Stomach (tissue), 9 donors: ENCODE measurements around the gene ZNF33B. TPM values are rescaled to one million over a fixed set of nuclear protein-coding genes. Genes with fewer than 3 reads are reported as not detected.

Source experiments
- DNase-seq, 2 donors: peaks; one replicate each; pipeline versions ENCODE4 v3.0.0 to v3.0.0-alpha.2; 2013 to 2019
- H3K27ac ChIP-seq, 5 donors: fragments of 200-600 bp in 4 of 5; sonication (generic) in 4 of 5; one replicate each; pipeline ENCODE4 v1.5.1; 2013 to 2019; ENCODE audit warnings: mild to moderate bottlenecking in 1 of 5, moderate library complexity in 1 of 5
- H3K27me3 ChIP-seq, 3 donors: fragments of 200-600 bp; sonication (generic); one replicate each; pipeline ENCODE4 v1.5.1; 2017 to 2019; ENCODE audit warnings: mixed run types in 1 of 3
- H3K36me3 ChIP-seq, 4 donors: fragments of 200-600 bp; sonication (generic); 1 replicate in 3 of 4; 2 replicates in 1 of 4; pipeline ENCODE4 v1.5.1; 2016 to 2019
- H3K4me1 ChIP-seq, 4 donors: fragments of 200-600 bp; sonication (generic); one replicate each; pipeline ENCODE4 v1.5.1; 2016 to 2019
- H3K4me3 ChIP-seq, 4 donors: fragments of 200-600 bp; sonication (generic) in 3 of 4; one replicate each; pipeline ENCODE4 v1.5.1; 2016 to 2019; ENCODE audit warnings: mild to moderate bottlenecking in 1 of 4
- H3K9me3 ChIP-seq, 4 donors: fragments of 200-600 bp; sonication (generic); one replicate each; pipeline ENCODE4 v1.5.1; 2016 to 2019
- EP300 ChIP-seq: sonication (generic); formaldehyde crosslinking; IDR thresholded peaks from one replicate; pipeline ENCODE4 v1.6.1; 2017; ENCODE audit warnings: antibody characterized with exemption
- POLR2A ChIP-seq, 4 donors: fragments of 450-650 bp; IDR thresholded peaks; one replicate each; pipeline ENCODE4 v1.6.1; 2016; ENCODE audit warnings: antibody characterized with exemption in 4 of 4, control low read depth in 2 of 4, mild to moderate bottlenecking in 1 of 4, moderate library complexity in 1 of 4
- POLR2AphosphoS5 ChIP-seq, 3 donors: sonication (generic); formaldehyde crosslinking; IDR thresholded peaks; one replicate each; pipeline ENCODE4 v1.6.1; 2016; ENCODE audit warnings: antibody characterized with exemption in 3 of 3
- WGBS, 5 donors: extraction: QIAGEN DNeasy Blood & Tissue Kit in 3 of 5; methylation state at CpG; one replicate each; pipeline versions ENCODE4 v1.1.5 to v1.1.7; 2013 to 2018; 5-methylcytosine and 5-hydroxymethylcytosine counted together
- intact Hi-C: fragments of 100-400 bp; cut with DNase I; formaldehyde crosslinking; loops from one replicate; pipeline ENCODE4 v1.15.1; 2023; ENCODE audit warnings: low total_unique reads
- polyA plus RNA-seq, 3 donors: library from polyadenylated mRNA; stranded (reverse); fragments of 200-250 nt; gene quantifications; one replicate each; pipeline ENCODE4 v1.2.3, GENCODE V29; 2013
- total RNA-seq, 5 donors: library from RNA; depleted of rRNA; stranded (reverse); fragments of >200 nt; gene quantifications; one replicate each; pipeline versions ENCODE4 v1.1.0 to v1.2.3, GENCODE V29; 2014 to 2016
- TF ChIP-seq, protein P1 (sequence below), 7 experiments: fragments of 450-650 bp in 4 of 7; fragments of 200-600 bp in 3 of 7; sonication (generic) in 3 of 7; IDR thresholded peaks; one replicate each; pipeline ENCODE4 v1.5.1; 2016 to 2019; ENCODE audit warnings: antibody characterized with exemption in 7 of 7, control low read depth in 2 of 7, mild to moderate bottlenecking in 1 of 7
- donor health status: healthy with polysubstance abuse.
- donor health status: Bipolar disorder and iron deficiency.
- donor health status: healthy.

ZNF33B gene
- total and polyA plus RNA-seq, 8 donors = 7.0 to 67.9 (median 20.0) TPM

DNA sequence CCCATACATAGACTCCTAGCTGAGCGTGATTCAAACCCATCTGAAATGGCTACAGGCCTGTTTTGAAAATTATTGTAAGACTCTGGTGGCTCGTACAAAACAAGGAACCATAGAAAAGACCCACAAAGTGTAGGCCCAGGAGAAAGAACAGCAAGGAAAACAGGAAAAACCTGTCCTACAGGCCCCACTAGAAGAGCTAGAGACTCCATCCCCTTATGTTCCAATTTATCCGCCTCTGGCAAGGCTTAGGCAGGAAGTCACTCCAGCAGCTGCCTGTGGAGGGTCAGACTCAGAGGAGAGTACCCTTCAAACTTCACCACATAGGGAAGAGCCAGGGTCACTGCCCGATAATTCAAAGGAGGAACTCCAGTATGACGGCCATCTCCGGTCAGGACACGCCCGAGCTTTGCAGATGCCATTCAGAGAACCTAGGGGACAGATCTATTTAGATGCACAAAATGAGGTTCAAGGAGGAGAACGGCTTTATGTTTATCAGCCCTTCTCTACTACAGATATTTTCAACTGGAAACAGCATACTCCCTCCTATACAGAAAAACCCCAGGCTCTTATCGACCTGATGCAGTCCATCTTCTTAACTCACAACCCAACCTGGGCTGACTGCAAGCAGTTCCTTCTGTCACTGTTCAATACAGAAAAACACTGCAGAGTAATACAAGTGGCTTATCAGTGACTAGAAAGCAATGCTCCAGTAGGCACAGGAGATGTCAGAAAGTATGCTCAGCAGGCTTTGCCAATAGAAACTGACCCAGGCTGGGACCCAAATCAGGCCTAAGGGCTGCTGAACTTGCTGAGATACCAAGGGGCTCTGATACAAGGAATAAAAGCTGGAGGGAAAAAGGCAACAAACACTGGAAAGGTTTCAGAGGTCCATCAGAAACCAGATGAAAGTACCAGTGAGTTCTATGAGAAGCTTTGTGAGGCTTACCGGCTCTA lies 8.6 kb upstream of the ZNF33B start:
- WGBS, 5 donors = 58 to 77% (median 71%) methylated on average over 11 of the region's 11 CpGs
- peak; percentile 45 to 88 for DNase-seq
- no peaks in the 10 kb centered on the region for H3K9me3 ChIP-seq
- no peaks in the 10 kb centered on the region for H3K27me3 ChIP-seq
- H3K27ac ChIP-seq = peak overlapping the region in 1 of 5 donors; percentile 34
- no peak overlapping the region for H3K4me3 ChIP-seq
- H3K36me3 ChIP-seq = no peaks in the 10 kb centered on the region
- intact Hi-C loops = no loop called here
- H3K4me1 ChIP-seq = peaks cover 3 to 17% (median 8%) of the 10 kb centered on the region in 4 donors
- TF ChIP-seq, protein P1, sequence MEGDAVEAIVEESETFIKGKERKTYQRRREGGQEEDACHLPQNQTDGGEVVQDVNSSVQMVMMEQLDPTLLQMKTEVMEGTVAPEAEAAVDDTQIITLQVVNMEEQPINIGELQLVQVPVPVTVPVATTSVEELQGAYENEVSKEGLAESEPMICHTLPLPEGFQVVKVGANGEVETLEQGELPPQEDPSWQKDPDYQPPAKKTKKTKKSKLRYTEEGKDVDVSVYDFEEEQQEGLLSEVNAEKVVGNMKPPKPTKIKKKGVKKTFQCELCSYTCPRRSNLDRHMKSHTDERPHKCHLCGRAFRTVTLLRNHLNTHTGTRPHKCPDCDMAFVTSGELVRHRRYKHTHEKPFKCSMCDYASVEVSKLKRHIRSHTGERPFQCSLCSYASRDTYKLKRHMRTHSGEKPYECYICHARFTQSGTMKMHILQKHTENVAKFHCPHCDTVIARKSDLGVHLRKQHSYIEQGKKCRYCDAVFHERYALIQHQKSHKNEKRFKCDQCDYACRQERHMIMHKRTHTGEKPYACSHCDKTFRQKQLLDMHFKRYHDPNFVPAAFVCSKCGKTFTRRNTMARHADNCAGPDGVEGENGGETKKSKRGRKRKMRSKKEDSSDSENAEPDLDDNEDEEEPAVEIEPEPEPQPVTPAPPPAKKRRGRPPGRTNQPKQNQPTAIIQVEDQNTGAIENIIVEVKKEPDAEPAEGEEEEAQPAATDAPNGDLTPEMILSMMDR (IDR thresholded peaks at IDR 0.05) = no peak
- TF ChIP-seq POLR2AphosphoS5 (IDR thresholded peaks at IDR 0.05) (no peak), POLR2A (IDR thresholded peaks at IDR 0.05) (no peak), EP300 (no peak)

DNA sequence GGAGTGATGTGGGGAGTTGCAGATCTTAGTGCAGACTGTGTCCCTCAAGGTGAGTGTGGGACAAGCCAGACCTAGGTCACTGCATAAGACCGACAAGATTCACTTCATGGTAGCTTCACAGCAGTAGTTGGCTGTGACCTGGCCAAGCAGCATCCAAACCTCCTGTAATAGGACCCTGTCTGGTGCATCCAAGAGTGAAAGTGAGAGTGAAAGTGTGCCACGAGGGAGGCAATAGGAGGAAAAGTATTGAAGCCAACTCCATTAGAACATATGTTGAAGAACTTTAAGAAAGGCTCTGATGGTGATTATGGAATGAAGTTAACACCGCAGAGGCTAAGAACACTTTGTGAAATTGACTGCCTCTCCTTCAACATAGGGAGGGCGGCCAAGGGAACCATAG lies 7.8 kb upstream of the ZNF33B start:
- no peaks in the 10 kb centered on the region for H3K27me3 ChIP-seq
- WGBS, 5 donors = 74 to 79% (median 76%) methylated on average over 4 of the region's 4 CpGs

DNA sequence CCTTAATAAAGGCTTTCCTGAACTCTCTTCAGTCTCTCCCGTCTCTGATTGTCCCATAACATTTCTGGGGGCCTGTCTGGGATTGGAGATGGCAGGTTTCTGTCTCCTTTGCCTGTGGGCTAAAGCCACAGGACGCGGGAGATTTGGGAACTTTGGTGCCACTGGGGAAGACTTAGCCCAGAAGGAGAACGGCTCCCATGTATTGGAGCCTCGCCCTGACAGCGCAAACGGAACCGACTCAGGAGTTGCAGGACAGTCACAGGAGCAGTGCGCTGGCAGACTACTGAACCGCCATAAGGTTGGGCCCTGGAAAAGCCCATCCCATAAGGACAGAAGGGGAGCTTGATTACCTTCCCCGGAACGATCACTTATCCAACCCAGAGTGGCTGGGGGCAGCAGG lies 7.1 kb upstream of the ZNF33B start:
- no peak for TF ChIP-seq EP300
- no peak for TF ChIP-seq POLR2A (IDR thresholded peaks at IDR 0.05)
- TF ChIP-seq, protein P1 (IDR thresholded peaks at IDR 0.05) = no peak
- TF ChIP-seq POLR2AphosphoS5 (IDR thresholded peaks at IDR 0.05) = no peak
- 41 to 76% (median 63%) methylated on average over 12 of the region's 12 CpGs for WGBS, 5 donors
- DNase-seq = no peak
- Histone ChIP-seq H3K4me1 (peaks cover 5 to 20% (median 6%) of the 10 kb centered on the region in 4 donors), H3K36me3 (no peaks in the 10 kb centered on the region), H3K27ac (peak overlapping the region; percentile 7 to 77 (median 59)), H3K9me3 (no peaks in the 10 kb centered on the region), H3K27me3 (no peaks in the 10 kb centered on the region), H3K4me3 (no peak overlapping the region)
- intact Hi-C loops = no loop called here

More for the DNA sequence above, 7.8 kb upstream of the ZNF33B start:
- intact Hi-C loops = no loop called here
- no peak overlapping the region for H3K4me3 ChIP-seq
- no peaks in the 10 kb centered on the region for H3K36me3 ChIP-seq
- peaks cover 0 to 17% (median 6%) of the 10 kb centered on the region in 4 donors for H3K4me1 ChIP-seq
- DNase-seq = peak in 1 of 2 donors; percentile 32
- no peak for TF ChIP-seq POLR2A (IDR thresholded peaks at IDR 0.05)
- no peak for TF ChIP-seq POLR2AphosphoS5 (IDR thresholded peaks at IDR 0.05)
- TF ChIP-seq, protein P1 (IDR thresholded peaks at IDR 0.05) = no peak
- TF ChIP-seq EP300 = no peak
- H3K27ac ChIP-seq = peak overlapping the region in 2 of 5 donors; percentile 34 to 60
- H3K9me3 ChIP-seq = no peaks in the 10 kb centered on the region

DNA sequence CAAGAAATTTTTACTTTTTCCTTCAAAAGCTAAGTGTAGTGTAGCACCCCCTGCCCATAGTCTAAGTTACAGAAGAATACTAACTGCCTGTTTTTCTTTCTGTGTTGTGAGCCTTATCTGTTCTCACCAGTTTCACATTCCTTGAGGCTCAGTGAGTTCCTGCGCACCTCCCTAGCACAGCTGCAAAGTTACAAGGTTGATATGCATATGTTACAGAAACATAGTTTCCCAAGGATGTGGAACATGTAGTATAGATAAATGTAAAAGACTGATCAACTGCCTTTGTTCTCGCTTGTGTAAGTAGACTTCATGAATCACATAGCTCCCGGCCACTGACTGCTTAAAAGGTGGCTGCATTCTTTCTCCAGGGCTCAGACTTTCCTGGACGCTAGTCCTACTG lies 6.7 kb upstream of the ZNF33B start:
- peaks cover 5 to 25% (median 7%) of the 10 kb centered on the region in 4 donors for H3K4me1 ChIP-seq
- H3K36me3 ChIP-seq = no peaks in the 10 kb centered on the region
- H3K9me3 ChIP-seq = no peaks in the 10 kb centered on the region
- peak in 1 of 2 donors; percentile 58 for DNase-seq
- no peaks in the 10 kb centered on the region for H3K27me3 ChIP-seq
- no peak overlapping the region for H3K4me3 ChIP-seq
- intact Hi-C loops = no loop called here
- peak overlapping the region; percentile 7 to 77 (median 59) for H3K27ac ChIP-seq
- no peak for TF ChIP-seq EP300
- TF ChIP-seq POLR2AphosphoS5 (IDR thresholded peaks at IDR 0.05) = no peak
- TF ChIP-seq, protein P1 (IDR thresholded peaks at IDR 0.05) = no peak
- no peak for TF ChIP-seq POLR2A (IDR thresholded peaks at IDR 0.05)
- 22 to 38% (median 26%) methylated on average over 4 of the region's 4 CpGs for WGBS, 5 donors
